HFF-Myc (cell line): Measurements from ENCODE around the gene EEF2KMT.

Source experiments
- DNase-seq: peaks from one replicate; pipeline ENCODE4 v3.0.0-alpha.2; 2011; ENCODE audit warnings: low read depth; ENCODE audit errors: extremely low read depth
- H3K4me3 ChIP-seq: replicated peaks from 2 replicates; pipeline ENCODE4 v1.5.1; 2011; ENCODE audit warnings: low read depth, mild to moderate bottlenecking, control low read depth, low read length
- CTCF ChIP-seq: IDR thresholded peaks from 2 replicates; pipeline ENCODE4 v1.5.1; 2012; ENCODE audit warnings: mild to moderate bottlenecking, low read depth, low read length, control low read depth; ENCODE audit errors: missing control alignments

EEF2KMT gene

GRCh38 chr16:5060073-5060641 lies 37.4 kb downstream of the EEF2KMT start:
- no peak for DNase-seq
- no peak for TF ChIP-seq CTCF
- no peak overlapping the region for H3K4me3 ChIP-seq

- no peak overlapping the region for H3K4me3 ChIP-seq
- TF ChIP-seq CTCF: no peak
- no peak for DNase-seq
These were observed 38.1 kb downstream of the EEF2KMT start for GRCh38 chr16:5059386-5060072.

- H3K4me3 ChIP-seq: no peak overlapping the region
- peak; percentile 46 for TF ChIP-seq CTCF
- no peak for DNase-seq
These were observed 39.1 kb downstream of the EEF2KMT start for GRCh38 chr16:5058476-5058875.

GRCh38 chr16:5056352-5056751 lies 41.2 kb downstream of the EEF2KMT start:
- H3K4me3 ChIP-seq: no peak overlapping the region
- peak; percentile 67 for TF ChIP-seq CTCF
- DNase-seq: no peak

- H3K4me3 ChIP-seq: no peak overlapping the region
- no peak for DNase-seq
- TF ChIP-seq CTCF: no peak
These were observed 42.4 kb downstream of the EEF2KMT start for GRCh38 chr16:5054876-5055865.

GRCh38 chr16:5046914-5047313 lies 50.7 kb downstream of the EEF2KMT start:
- H3K4me3 ChIP-seq: no peak overlapping the region
- DNase-seq: no peak
- no peak for TF ChIP-seq CTCF
